Measurements from ENCODE around the gene RSAD2. TPM values are rescaled to one million over a fixed set of nuclear protein-coding genes. Genes with fewer than 3 reads are reported as not detected.

The RSAD2 gene
- total RNA-seq, 1 donor from 2014 or later: 21.9 TPM

DNA sequence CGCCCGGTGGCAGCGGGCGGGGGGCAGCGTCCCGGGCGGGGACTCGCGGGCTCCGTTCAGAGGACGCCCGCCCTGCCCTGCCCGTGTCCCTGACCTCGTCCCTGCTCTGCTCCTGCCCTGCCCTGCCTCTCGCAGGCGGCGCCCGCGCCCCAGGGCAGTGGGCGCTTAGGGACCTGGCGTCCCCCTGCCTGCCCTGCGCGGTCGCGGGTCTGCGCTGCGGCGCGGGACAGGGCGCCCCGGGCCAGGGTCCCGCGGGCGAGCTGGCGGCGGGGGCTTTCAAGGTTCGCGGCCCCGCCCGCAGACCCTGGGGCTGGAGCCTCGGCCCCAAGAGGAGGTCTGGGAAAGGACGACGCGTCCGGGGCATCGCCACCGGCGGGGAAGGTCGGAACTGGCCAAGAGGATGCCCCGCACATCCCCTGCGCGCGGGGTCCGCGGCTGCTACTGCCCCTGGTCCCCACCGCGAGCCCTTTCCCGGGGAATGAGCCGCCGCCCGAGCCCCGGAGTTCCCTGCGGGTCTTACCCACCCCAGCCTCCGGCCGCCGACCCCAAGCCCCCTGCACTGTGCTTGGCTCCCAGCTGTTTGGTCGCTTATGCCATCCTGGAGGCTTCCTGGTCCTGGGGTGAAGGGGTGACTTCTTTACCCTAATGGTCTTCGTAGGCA, 40.3 kb downstream of the RSAD2 start:
- peak; percentile 56 for DNase-seq

DNA sequence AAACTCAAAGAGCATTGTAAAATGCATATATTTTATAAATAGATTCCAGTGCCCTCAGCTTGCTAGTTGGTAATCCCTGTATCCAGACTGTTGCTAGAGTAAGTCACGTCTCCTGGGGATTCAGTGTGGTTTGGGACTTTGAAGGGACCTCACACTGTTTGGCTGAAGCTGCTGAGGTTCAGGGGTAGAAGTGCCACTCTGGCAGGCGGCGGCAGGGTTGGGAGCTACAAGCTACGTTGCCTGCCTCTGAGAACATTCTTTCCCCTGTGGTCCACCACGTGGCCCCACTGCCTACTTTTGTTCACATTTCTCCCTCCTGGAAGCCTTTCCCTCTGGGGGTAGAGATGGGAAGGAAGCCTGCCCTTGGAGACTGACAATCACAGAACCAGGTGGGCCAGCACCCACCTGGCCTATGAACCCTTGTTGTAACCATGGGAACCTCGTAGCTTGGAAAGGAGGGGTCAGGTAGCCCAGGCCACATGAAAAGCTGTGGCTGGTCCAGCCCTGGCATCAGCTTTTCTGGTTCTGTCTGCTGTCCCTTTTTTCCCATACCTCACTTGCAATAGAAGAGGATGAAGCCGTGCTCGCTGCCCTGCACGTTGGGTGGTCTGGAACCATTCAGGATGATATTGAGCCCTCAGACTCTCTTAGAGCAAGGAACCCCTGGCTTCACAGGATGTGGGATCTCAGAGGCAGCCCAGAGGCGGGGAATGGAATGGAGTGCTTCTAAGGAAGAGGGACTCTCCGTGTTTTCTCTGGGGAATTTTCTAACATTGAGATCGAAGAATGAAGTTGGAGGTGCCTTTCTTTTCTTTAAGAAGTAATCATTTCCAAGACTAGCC, 42.5 kb downstream of the RSAD2 start:
- DNase-seq (no peak), ATAC-seq (no peak)
- peaks cover 29% of the 10 kb centered on the region for H3K4me1 ChIP-seq
- H3K27ac ChIP-seq: no peak overlapping the region
- TF ChIP-seq, protein P1, sequence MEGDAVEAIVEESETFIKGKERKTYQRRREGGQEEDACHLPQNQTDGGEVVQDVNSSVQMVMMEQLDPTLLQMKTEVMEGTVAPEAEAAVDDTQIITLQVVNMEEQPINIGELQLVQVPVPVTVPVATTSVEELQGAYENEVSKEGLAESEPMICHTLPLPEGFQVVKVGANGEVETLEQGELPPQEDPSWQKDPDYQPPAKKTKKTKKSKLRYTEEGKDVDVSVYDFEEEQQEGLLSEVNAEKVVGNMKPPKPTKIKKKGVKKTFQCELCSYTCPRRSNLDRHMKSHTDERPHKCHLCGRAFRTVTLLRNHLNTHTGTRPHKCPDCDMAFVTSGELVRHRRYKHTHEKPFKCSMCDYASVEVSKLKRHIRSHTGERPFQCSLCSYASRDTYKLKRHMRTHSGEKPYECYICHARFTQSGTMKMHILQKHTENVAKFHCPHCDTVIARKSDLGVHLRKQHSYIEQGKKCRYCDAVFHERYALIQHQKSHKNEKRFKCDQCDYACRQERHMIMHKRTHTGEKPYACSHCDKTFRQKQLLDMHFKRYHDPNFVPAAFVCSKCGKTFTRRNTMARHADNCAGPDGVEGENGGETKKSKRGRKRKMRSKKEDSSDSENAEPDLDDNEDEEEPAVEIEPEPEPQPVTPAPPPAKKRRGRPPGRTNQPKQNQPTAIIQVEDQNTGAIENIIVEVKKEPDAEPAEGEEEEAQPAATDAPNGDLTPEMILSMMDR (IDR thresholded peaks at IDR 0.05): no peak
- no peaks in the 10 kb centered on the region for H3K27me3 ChIP-seq (ENCODE audit: low read depth)
- no peaks in the 10 kb centered on the region for H3K36me3 ChIP-seq
- intact Hi-C loops (cut with DNase I): no loop called here
- H3K9me3 ChIP-seq: no peaks in the 10 kb centered on the region
- H3K4me3 ChIP-seq: no peak overlapping the region

More for the DNA sequence above, 40.3 kb downstream of the RSAD2 start:
- H3K4me3 ChIP-seq: peak overlapping the region; percentile 69
- H3K36me3 ChIP-seq: no peaks in the 10 kb centered on the region
- peak overlapping the region; percentile 74 for H3K27ac ChIP-seq
- H3K27me3 ChIP-seq (ENCODE audit: low read depth): no peaks in the 10 kb centered on the region
- no peaks in the 10 kb centered on the region for H3K9me3 ChIP-seq
- TF ChIP-seq, protein P1 (IDR thresholded peaks at IDR 0.05): no peak
- ATAC-seq: peak; percentile 47 to 59
- intact Hi-C loops (cut with DNase I): no loop called here
- peaks cover 24% of the 10 kb centered on the region for H3K4me1 ChIP-seq

DNA sequence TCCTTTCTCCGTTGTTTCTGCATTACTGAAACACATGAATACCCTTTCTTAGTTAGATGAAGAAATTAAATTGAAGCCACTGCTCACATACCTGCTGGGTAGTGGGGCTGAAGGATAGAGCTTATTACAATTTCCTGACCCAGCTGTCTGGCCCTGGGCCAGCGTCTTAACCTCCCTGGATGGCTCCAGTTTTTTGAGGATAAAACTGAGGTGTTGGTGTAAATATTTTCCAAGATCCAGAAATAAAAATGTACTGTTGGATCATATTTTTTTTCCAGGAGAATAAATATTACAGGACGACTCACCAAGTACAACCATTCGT, 43.1 kb downstream of the RSAD2 start:
- ATAC-seq: no peak

DNA sequence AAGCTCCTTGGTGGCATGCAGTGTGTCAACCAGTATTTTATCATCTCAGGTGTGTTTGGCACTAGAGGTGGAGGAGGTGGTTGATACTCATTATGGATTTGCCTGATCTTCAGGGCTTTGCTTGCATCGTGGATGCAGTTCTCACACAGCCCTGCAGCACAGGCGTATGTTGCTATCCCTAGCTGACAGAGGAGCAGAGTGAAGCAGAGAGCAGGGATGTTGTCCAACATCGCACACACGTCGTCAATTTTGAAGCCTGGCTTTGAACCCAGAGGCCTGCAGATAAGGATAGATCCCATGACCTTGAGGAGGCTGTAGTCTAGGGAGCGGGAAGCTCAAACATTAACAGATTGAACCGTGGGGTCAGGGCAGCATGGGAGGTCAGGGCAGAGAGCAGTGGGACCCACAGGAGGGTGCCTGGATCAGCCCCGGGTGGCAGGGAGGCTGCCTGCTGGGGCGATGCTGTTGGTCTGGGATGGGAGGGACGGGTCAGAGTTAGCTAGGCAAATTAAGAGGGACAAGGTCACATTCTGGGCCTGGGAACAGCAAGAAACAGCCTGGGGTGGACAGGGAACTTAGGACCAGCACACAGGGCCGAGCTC, 43.8 kb downstream of the RSAD2 start:
- TF ChIP-seq, protein P1 (IDR thresholded peaks at IDR 0.05): no peak
- intact Hi-C loops (cut with DNase I): no loop called here
- H3K27me3 ChIP-seq (ENCODE audit: low read depth): no peaks in the 10 kb centered on the region
- no peak overlapping the region for H3K4me3 ChIP-seq
- H3K27ac ChIP-seq: no peak overlapping the region
- ATAC-seq (no peak), DNase-seq (no peak)
- peaks cover 29% of the 10 kb centered on the region for H3K4me1 ChIP-seq
- H3K36me3 ChIP-seq: no peaks in the 10 kb centered on the region
- H3K9me3 ChIP-seq: no peaks in the 10 kb centered on the region

More for the DNA sequence above, 43.1 kb downstream of the RSAD2 start:
- H3K36me3 ChIP-seq: no peaks in the 10 kb centered on the region
- H3K9me3 ChIP-seq: no peaks in the 10 kb centered on the region
- H3K27ac ChIP-seq: no peak overlapping the region
- DNase-seq: no peak
- intact Hi-C loops (cut with DNase I): no loop called here
- no peaks in the 10 kb centered on the region for H3K27me3 ChIP-seq (ENCODE audit: low read depth)
- peaks cover 29% of the 10 kb centered on the region for H3K4me1 ChIP-seq
- no peak overlapping the region for H3K4me3 ChIP-seq
- TF ChIP-seq, protein P1 (IDR thresholded peaks at IDR 0.05): no peak

DNA sequence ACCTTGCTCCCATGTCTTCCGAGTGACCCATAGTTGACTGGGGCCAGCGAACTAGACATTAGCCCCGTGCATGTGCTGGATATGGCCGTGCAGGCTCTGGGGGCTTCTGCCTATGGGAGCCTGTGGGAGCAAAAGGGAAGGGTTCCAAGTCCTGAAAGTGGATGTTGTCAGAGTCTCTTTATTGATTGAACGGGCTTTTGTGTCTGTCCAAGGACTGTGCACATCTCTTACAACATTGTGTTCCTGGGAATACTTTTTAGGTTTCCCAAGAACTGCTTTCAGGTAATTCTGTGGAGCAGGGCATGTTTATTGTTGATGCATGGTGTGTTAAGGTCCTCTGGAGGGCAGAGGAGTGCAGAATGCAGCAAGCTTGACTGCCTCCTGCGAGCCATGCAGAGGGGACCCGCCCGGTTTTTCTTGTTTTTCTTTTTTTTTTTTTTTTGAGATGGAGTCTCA, 44.7 kb downstream of the RSAD2 start:
- no peak for DNase-seq
- Histone ChIP-seq H3K27me3 (ENCODE audit: low read depth) (no peaks in the 10 kb centered on the region), H3K9me3 (no peaks in the 10 kb centered on the region), H3K27ac (no peak overlapping the region), H3K4me3 (no peak overlapping the region), H3K4me1 (peaks cover 29% of the 10 kb centered on the region), H3K36me3 (no peaks in the 10 kb centered on the region)
- TF ChIP-seq, protein P1 (IDR thresholded peaks at IDR 0.05): peak; percentile 5
- intact Hi-C loops (cut with DNase I): no loop called here
- peak in 1 of 2 donors; percentile 8 for ATAC-seq
